Stimulated activated CD4-positive, alpha-beta T cell treated with anti-CD3 and anti-CD28 coated beads, Interleukin-1b, Interleukin-23, amount 100 ng/mL, for 24 hours (primary cell): ENCODE results near the gene HAUS7.

ENCODE experiments used
- DNase-seq, 4 experiments: peaks; one replicate each; pipeline ENCODE4 v3.0.0-alpha.2; 2020; ENCODE audit warnings: low read depth in 4 of 4, low spot score in 1 of 4

HAUS7 gene

GRCh38 chrX:153457136-153457825, 13.1 kb downstream of the HAUS7 start:
- no peak for DNase-seq

GRCh38 chrX:153456704-153457103, 13.7 kb downstream of the HAUS7 start:
- DNase-seq: no peak

DNA sequence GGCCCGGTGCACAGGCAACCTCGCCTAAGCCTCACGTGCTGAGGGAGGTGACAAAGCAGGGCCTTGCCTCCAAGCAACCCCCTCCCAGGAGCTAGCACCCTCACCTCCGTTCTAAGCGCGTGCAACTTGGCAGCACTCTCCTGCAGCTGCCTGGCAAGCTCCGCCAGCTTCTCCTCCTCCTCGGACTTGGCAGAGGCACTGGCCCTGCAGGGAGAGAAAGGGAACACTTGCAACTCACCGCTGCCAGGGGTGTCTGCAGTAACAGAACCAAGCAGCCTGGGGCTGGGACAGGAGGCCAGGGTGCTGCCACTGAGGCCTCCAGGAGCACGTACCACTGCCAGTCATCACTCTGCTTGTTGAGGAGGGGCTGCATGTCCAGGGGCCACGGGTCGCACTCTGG, 14.2 kb downstream of the HAUS7 start:
- DNase-seq: no peak

DNA sequence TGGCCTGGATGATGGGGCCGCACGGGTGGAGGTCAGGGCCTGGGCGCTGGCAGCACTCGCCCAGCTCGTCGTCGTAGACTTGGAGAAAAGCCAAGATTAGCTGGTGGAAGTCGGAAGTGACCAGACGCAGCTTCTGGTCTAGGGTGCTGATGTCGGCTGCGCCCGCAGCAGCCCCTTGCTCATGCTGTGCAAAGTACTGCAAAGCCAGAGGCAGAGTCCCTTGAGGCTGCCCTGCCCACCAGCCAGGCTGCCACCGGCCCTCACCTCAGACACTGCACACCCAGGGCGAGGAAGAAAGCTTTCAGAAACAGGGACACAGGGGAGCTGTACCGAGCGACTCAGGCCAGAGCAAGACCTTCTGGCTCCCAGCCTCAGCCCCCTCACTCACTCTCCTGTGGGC, 14.8 kb downstream of the HAUS7 start:
- no peak for DNase-seq

DNA sequence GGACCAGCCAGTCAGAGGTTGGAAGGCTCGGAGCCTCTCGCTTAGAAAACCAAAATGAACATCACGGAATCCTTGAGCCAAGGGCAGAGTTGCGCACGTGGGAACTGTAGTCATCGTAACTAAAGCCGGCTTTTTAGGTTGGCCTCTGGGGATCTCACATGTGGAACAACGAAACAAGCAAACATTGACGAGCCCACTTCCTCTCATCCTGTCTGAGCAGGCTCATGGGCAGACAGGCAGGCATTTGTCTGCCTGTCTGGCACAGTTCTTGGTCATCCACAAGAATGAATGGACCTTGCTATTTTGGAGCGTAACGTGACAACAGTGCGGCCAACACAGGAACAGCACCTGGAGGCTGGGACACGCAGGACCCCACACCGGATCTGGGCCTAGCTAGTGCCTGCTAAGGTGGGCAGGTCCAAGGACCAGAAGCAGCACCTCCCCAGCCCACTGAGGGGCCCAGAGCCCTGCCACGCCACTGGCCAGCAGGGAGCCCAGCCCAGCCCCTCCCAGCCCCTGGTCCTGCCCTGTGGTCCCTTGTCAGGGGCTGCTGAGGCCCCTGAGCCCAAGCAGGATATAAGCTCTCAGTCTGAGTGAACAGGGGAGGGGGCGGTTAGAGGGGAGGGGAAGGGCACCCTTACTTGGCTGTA, 15.3 kb downstream of the HAUS7 start:
- no peak for DNase-seq

GRCh38 chrX:153450949-153451277, 19.5 kb downstream of the HAUS7 start:
- DNase-seq: no peak

GRCh38 chrX:153450114-153450948, 20.0 kb downstream of the HAUS7 start:
- no peak for DNase-seq

- DNase-seq: no peak
These were observed 20.8 kb downstream of the HAUS7 start for GRCh38 chrX:153449368-153450113.

DNA sequence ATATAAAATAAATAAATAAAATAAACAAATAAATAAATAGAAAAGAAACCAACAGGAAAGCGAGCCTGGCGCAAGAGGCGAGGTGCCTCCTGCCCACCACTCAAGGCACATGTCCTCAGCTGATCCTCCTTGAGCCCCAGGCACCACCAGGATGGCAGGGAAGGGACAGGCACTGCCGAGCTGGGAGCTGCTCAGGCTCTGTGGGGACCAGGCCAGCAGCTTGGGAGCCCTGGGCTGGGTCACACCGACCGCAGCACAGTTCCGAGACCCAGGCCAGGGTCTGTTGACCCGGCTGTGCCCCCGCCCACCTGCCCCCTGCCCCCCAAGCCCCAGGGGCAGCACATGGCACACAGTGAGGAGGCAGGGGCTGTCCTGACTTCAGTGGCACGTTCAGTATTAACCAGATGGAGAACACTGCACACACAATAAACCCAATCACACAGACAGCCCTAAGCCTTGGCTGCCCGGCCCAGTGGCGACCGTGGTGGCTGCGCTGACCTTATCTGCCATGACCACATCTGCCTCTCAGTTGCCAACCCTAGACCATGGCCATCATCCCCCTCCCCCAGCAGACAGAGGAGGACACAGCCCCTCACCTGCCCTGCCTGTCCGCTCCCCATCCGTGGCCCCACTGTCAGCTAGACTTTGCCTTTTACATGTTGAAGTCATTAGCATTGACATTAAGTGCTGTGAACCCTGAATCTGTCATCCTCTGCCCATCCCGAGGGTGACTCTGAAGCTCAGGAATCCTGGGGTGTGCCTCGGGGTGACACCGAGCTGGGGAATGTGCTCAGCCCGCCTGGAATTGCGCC, 21.6 kb downstream of the HAUS7 start:
- DNase-seq: no peak

DNA sequence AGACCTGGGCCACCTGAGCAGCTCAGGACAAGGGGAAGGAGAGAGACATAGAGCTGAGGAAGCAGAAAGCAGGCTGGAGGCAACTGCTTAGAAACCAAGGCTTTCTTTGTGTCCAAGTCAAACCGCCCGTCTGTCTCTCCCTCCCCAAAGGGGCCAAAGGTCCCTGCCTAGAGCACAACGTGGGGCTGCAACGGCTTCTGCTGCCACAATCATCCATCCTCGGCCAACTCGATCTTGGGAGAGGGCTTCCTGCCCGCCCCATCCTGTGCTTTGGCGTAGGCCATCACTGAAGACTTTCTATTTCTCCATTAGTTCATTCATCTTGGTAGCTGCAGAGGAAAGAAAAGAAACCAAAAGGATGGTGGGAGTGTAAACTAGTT, 22.8 kb downstream of the HAUS7 start:
- no peak for DNase-seq

GRCh38 chrX:153446950-153447580, 23.3 kb downstream of the HAUS7 start:
- no peak for DNase-seq

DNA sequence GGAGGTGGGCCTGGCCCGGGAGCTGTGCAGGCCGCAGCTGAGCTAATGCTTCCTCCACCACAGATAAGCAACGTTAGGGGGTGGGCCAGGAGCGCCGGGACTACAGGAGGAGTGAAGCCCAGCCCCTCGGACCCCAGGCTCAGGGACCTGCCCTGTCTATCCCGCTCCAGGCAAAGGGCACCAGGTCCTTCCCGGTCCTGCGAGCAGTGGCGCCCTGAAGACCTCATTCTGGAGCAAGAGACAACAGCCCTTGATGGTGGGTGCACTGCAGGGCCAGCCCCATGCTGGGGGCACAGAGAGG, 23.8 kb downstream of the HAUS7 start:
- no peak for DNase-seq

GRCh38 chrX:153445856-153446635, 24.3 kb downstream of the HAUS7 start, which contains the start of gene TREX2:
Gene TREX2 (minus strand): TSS chrX:153446056. CDS start chrX:153445430, 626 bp downstream.
- no peak for DNase-seq

DNA sequence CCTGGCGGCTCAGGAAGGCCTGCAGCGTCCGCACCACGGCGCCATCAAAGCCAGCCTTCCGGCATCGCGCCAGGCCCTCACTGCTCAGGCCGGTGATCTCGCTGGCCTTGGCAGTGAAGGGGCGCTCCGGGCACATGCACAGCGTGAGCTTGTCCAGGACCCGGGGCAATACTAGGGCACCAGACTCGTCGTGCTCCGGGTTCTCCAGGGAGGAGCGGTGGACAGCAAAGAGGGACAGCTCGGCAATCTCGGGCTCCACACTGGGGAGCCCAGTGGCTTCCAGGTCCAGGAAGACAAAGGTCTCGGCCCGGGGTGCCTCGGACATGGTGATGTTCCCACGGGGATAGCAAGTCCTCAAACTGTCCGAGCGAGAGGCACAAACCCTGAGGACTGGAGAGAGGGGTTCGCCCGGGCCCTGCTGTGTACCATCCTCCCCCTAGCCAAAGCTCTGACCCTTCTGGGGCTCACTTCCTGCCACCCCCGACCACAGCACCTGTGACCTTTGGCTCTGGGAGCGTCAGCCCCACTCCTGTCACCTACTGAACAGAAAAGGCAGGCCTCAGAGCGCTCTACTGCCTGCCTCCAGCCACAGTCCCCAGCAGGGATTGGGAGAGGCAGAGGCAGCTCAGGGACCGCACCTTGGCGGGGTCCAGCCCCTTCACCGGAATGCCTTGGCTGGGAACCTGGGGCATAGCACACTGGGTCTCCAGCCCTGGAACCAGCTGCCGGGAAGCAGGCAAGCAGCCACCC, 25.1 kb downstream of the HAUS7 start:
- no peak for DNase-seq

GRCh38 chrX:153444333-153445011, 25.9 kb downstream of the HAUS7 start:
- no peak for DNase-seq

- DNase-seq: no peak
These were observed 26.7 kb downstream of the HAUS7 start for GRCh38 chrX:153443476-153444332.

GRCh38 chrX:153442463-153442862, 27.9 kb downstream of the HAUS7 start:
- DNase-seq: no peak
